Thoracic aorta (tissue), 2 donors: ENCODE data around the gene ROS1. TPM values are rescaled to one million over a fixed set of nuclear protein-coding genes. Genes with fewer than 3 reads are reported as not detected.
A peak's percentile ranks its signal among the peaks of the same experiment; 100 is the strongest.

Source experiments
- ATAC-seq: fragments of 150-250 bp; one replicate; pipeline ENCODE4 v1.8.0; 2017; ENCODE audit warnings: low read depth; ENCODE audit not compliant: insufficient number of reproducible peaks, low FRiP score
- DNase-seq: peaks from one replicate; pipeline ENCODE4 v3.0.0-alpha.2; 2020; ENCODE audit warnings: low spot score
- H3K27ac ChIP-seq, 2 donors: fragments of 200-600 bp; sonication (generic); 1 replicate in 1 of 2; 2 replicates in 1 of 2; pipeline ENCODE4 v1.5.1; 2016; ENCODE audit warnings: mild to moderate bottlenecking in 2 of 2, moderate library complexity in 2 of 2
- H3K27me3 ChIP-seq: fragments of 200-600 bp; sonication (generic); replicated peaks from 2 replicates; pipeline ENCODE4 v1.6.0; 2016; ENCODE audit warnings: mild to moderate bottlenecking; ENCODE audit not compliant: insufficient read depth
- H3K36me3 ChIP-seq: fragments of 200-600 bp; sonication (generic); one replicate; pipeline ENCODE4 v1.5.1; 2016
- H3K4me1 ChIP-seq, 2 donors: fragments of 200-600 bp; sonication (generic); 1 replicate in 1 of 2; 2 replicates in 1 of 2; pipeline versions ENCODE4 v1.5.1 to v1.6.0; 2016; ENCODE audit warnings: low read depth in 2 of 2, mild to moderate bottlenecking in 1 of 2; ENCODE audit not compliant: control insufficient read depth in 1 of 2
- H3K4me3 ChIP-seq: fragments of 200-600 bp; sonication (generic); 2 replicates; pipeline ENCODE4 v1.5.1; 2016; ENCODE audit warnings: mild to moderate bottlenecking
- H3K9me3 ChIP-seq: fragments of 200-600 bp; sonication (generic); 2 replicates; pipeline ENCODE4 v1.5.1; 2016
- CTCF ChIP-seq: fragments of 200-600 bp; sonication (generic); IDR thresholded peaks from one replicate; pipeline ENCODE4 v1.5.1; 2019; ENCODE audit warnings: antibody characterized with exemption
- total RNA-seq, 2 donors: library from RNA; depleted of rRNA; stranded (reverse); fragments of >200 nt; gene quantifications; one replicate each; pipeline versions ENCODE4 v1.1.0 to v1.2.3, GENCODE V29; 2016

ROS1 gene
- total RNA-seq, 2 donors from 2014 or later: not detected

GRCh38 chr6:117317261-117317660, 108.5 kb downstream of the ROS1 start:
- Histone ChIP-seq H3K4me3 (no peak overlapping the region), H3K27ac (no peak overlapping the region), H3K4me1 (no peaks in the 10 kb centered on the region), H3K9me3 (no peaks in the 10 kb centered on the region), H3K36me3 (no peaks in the 10 kb centered on the region), H3K27me3 (no peaks in the 10 kb centered on the region)
- TF ChIP-seq CTCF: peak; percentile 19
- no peak for ATAC-seq
- no peak for DNase-seq

GRCh38 chr6:117311726-117312125, 114.0 kb downstream of the ROS1 start:
- TF ChIP-seq CTCF: no peak
- ATAC-seq (no peak), DNase-seq (no peak)
- H3K36me3 ChIP-seq: no peaks in the 10 kb centered on the region
- no peaks in the 10 kb centered on the region for H3K27me3 ChIP-seq
- H3K4me3 ChIP-seq: no peak overlapping the region
- H3K9me3 ChIP-seq: no peaks in the 10 kb centered on the region
- no peak overlapping the region for H3K27ac ChIP-seq
- no peaks in the 10 kb centered on the region for H3K4me1 ChIP-seq

DNA sequence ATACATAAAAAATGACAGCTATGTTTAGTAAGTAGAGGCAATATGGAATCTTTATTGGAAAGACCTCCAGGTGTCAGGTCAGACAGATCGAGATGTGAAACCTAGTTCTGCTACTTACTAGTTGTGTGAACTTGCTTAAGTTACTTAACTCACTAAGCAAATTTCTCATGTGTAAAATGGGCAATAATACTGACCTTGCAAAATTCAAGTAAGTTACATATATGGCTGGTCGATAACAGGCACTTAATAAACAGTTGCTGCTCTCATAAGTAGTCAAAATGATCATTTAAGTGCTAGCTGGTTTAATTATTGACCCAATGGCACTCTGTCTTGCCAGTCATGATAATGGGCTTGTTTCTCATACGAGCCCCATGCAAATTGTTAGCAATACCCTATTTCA, 114.4 kb downstream of the ROS1 start:
- Histone ChIP-seq H3K4me3 (no peak overlapping the region), H3K27me3 (no peaks in the 10 kb centered on the region), H3K36me3 (no peaks in the 10 kb centered on the region), H3K4me1 (no peaks in the 10 kb centered on the region), H3K27ac (no peak overlapping the region), H3K9me3 (no peaks in the 10 kb centered on the region)
- DNase-seq (no peak), ATAC-seq (no peak)
- TF ChIP-seq CTCF: no peak

- no peak for DNase-seq
- no peak for TF ChIP-seq CTCF
- Histone ChIP-seq H3K4me1 (no peaks in the 10 kb centered on the region), H3K4me3 (no peak overlapping the region), H3K27ac (no peak overlapping the region), H3K36me3 (no peaks in the 10 kb centered on the region), H3K9me3 (no peaks in the 10 kb centered on the region), H3K27me3 (no peaks in the 10 kb centered on the region)
- no peak for ATAC-seq
Measured at GRCh38 chr6:117309611-117310010, 116.1 kb downstream of the ROS1 start.

- TF ChIP-seq CTCF: no peak
- no peak overlapping the region for H3K27ac ChIP-seq
- no peak for DNase-seq
- H3K4me3 ChIP-seq: no peak overlapping the region
- H3K36me3 ChIP-seq: no peaks in the 10 kb centered on the region
- no peaks in the 10 kb centered on the region for H3K4me1 ChIP-seq
- ATAC-seq: no peak
- H3K9me3 ChIP-seq: no peaks in the 10 kb centered on the region
- no peaks in the 10 kb centered on the region for H3K27me3 ChIP-seq
Measured at GRCh38 chr6:117309069-117309468, 116.7 kb downstream of the ROS1 start.
